NCI-H2196 (cell line): ENCODE data around the gene GPR108.
"Not testable (repeated sequence)": the region's sequence is repeated elsewhere in the genome, so short reads cannot be mapped to it uniquely, and the experiment has no call there.

Experiments
- DNase-seq: peaks from one replicate; lab custom pipeline; 2025; ENCODE audit not compliant: unreplicated experiment; lab: John Stamatoyannopoulos, UW

The GPR108 gene

DNA sequence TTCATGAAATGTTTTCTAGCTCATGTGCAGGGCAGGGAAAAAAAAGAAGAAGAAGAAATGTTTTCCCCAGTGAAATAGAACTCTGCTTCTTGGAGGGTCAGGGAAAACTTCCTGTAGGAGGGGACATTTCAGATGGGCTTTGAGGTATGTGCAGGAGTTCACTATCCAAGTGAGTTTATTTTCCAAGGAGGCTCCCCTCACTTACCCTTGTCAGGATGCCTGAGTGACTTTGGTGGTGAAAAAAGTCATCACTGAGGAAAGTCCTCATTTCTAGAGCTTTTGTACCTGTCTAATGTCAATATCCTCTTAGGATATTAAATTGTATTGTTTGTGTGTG, 16.3 kb downstream of the GPR108 start:
- DNase-seq = no peak

GRCh38 chr19:6720369-6721137, 16.8 kb downstream of the GPR108 start, which contains the start of gene C3:
Gene C3 (minus strand): TSS chr19:6720650. CDS start chr19:6720589, 61 bp downstream.
- DNase-seq = no peak

- DNase-seq = no peak
These were observed 17.4 kb downstream of the GPR108 start for GRCh38 chr19:6719992-6720368.

DNA sequence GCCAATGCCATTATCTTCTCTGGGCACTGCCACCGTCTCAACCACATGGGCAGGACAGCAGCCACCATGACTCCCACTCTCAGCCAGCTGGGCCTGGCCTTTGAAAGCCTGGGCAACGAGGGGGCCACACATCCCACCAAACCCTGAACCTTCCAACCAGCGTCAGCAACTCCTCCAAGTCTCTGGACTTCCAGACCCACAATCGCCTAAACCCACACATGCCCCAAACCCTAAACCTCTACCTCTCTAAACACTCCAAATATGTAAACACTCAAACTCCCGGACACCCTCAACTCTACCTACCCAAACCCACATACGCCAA, 17.9 kb downstream of the GPR108 start:
- DNase-seq = no peak

GRCh38 chr19:6718741-6719539, 18.4 kb downstream of the GPR108 start:
- DNase-seq = peak; percentile 17

- no peak for DNase-seq
These were observed 19.2 kb downstream of the GPR108 start for GRCh38 chr19:6718111-6718740.

DNA sequence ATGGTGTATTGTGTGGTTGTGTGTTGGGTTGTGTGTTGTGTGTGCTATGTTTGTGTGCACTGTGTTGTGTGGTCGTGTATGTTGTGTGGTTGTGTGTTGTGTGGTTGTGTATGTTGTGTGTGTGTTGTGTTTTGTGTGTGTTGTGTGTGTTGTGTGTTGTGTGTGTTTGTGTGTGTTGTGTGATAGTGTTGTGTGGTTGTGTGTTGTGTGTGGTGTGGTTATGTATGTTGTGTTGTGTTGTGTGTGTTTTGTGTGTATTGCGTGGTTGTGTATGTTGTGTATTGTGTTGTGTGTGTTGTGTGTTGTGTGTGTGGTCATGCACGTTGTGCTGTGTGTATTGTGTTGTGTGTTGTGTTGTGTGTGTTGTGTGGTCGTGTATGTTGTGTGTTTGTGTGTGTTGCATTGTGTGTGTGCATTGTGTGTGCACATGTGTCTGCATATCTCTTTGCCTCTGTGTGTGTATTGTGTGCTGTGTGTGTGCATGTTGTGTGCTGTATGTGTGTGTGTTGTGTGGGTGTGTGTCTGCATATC, 19.9 kb downstream of the GPR108 start:
- DNase-seq = no peak

DNA sequence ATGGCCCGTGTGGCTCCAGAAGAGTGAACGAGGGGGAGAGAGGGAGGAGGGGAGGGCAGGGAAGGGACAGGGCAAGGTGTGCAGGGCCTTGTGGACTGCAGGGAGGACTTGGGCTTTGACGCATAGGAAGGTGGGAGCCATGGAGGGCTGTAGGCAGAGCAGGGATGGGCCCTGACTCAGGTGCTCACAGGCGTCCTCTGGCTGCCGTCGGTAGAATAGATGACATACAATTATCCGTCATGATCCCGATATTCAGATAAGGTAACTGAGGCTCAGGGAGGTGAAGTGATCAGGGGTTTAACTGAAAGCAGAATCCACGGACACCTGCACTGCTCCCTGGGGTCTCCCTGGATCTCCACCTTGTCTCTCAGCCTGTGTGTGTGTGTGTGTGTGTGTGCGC, 20.3 kb downstream of the GPR108 start:
- no peak for DNase-seq

DNA sequence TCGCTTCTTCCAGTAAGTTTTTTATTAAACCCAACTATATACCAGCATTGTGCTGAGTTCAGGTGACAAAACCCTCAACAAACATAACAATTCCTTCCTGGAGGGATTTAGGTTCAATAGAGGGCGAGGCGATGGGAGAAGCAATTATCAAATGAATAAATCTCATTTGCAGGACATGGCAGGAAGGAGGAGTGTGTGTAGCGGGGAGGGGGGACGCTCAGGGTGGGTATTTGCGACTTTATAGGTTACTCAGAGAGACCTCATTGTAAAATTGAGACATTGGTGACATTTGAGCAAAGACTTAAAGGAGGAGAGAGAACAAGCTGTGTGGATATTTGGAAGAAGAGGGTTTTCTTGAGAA, 20.8 kb downstream of the GPR108 start:
- DNase-seq = no peak

- DNase-seq = no peak
These were observed 22.4 kb downstream of the GPR108 start for GRCh38 chr19:6714749-6715555.

DNA sequence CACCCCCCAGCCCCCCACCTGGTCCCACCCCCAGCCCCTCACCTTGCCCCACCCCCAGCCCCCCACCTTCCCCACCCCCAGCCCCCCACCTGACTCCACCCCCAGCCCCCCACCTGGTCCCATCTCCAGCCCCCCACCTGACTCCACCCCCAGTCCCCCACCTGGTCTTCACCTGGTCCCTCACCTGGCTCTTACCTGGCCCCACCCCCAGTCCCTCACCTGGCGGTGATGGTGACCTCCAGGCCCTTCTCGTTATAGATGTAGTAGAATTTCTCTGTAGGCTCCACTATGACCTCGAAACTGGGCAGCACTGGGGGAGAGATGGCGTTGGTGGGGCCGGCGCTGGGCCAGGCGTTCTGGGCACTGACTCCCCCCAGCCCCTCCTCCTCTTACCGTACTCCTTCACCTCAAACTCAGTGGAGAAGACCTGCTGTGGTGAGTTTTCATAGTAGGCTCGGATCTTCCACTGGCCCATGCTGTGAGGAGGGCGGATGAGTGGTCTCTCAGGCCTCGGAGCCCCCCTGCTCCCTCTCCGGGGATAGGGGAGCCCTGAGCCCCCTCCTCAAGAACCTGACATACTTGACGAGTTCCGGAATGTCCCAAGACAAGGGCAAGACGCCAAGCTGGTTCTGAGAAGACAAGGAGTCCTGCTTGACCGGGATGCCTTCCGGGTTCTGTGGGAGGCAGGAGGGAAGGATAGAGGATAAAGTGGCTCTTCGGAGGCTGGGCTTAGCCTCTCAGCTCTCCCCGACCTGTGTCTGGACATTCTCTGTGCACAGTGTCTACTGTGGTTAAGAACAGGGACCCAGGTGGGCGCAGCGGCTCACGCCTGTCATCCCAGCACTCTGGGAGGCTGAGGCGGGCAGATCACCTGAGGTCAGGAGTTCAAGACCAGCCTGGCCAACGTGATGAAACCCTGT, 23.3 kb downstream of the GPR108 start:
- no peak for DNase-seq

GRCh38 chr19:6712692-6713670, 24.4 kb downstream of the GPR108 start:
- no peak for DNase-seq

- DNase-seq = no peak
These were observed 25.1 kb downstream of the GPR108 start for GRCh38 chr19:6712231-6712630.

DNA sequence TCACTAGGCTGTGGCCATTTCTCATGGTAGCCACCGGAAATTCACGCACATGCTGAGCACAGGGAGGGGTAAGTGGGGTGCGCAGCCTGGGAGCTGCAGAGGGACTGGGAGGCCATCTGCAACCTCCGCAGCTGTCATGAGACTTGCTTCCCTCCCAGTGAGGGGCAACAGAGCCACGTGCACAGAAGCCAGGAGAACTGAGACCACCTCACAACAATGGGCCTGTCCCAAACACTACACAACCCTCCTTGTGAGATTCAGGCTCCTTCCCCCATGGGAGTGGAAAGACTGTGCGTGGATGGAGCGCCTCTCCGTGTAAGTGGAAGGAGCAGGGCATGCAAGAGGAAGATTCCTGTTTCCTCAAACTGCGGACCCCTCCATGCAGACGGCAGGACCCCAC, 25.8 kb downstream of the GPR108 start:
- no peak for DNase-seq

- no peak for DNase-seq
These were observed 26.4 kb downstream of the GPR108 start for GRCh38 chr19:6711078-6711361.

GRCh38 chr19:6710273-6711077, 26.9 kb downstream of the GPR108 start:
- no peak for DNase-seq

DNA sequence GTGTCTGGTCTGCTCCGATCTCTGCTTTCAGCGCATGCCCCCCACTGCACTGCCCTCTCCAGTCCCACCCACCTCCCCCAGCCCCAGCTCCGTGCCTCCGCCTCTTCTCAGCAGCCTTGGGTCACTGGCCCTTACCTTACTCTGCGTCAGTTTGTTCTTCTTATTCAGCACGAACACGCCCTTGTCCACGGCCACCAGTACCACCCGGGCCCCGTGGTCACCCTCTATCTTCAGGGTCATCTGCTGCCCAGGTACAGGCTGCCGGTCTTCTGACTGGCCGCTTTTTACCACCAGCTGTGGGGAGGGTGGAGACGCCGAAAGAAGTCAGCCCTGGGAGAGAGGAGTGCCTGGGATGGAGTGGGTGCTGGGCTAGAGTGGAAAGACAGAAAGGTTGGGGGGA, 27.8 kb downstream of the GPR108 start:
- DNase-seq = no peak

DNA sequence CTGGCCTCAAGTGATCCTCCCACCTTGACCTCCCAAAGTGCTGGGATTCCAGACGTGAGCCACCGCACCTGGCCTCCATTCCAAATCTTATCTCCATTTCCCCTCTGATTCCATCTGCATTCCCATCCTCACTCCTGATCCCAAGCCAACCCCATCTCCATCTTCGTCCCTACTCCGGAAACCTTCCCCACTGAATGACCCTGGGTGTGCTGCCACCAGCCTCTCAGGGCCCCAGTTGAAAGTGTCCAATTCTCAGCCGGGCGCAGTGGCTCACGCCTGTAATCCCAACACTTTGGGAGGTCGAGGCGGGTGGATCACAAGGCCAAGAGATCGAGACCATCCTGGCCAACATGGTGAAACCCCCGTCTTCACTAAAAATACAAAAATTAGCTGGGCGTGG, 28.5 kb downstream of the GPR108 start:
- DNase-seq = not testable (repeated sequence)
